ENCODE data around the gene CD247.

GRCh38 chr1:167488786-167489185 lies 29.5 kb downstream of the CD247 start:
- TF ChIP-seq MEF2D (tag; conservative IDR thresholded peaks at IDR 0.05; ENCODE audit: low read depth) (no peak), FOXK1 (CRISPR knock-in tag; IDR thresholded peaks at IDR 0.05; ENCODE audit: borderline replicate concordance) (no peak), PHB2 (IDR thresholded peaks at IDR 0.05; ENCODE audit: low read depth) (no peak), BHLHE40 (IDR thresholded peaks at IDR 0.05; ENCODE audit: low read length) (no peak), ZBTB8A (IDR thresholded peaks at IDR 0.05; ENCODE audit: partially characterized antibody) (no peak), ZNF41 (CRISPR knock-in tag; conservative IDR thresholded peaks at IDR 0.05) (no peak), RAD21 (CRISPR knock-in tag; conservative IDR thresholded peaks at IDR 0.05 in 1 of 2, IDR thresholded peaks at IDR 0.05 in 1 of 2) (no peak), KLF10 (CRISPR knock-in tag; IDR thresholded peaks at IDR 0.05) (no peak), ZNF583 (CRISPR knock-in tag; IDR thresholded peaks at IDR 0.05) (no peak), ZNF263 (CRISPR knock-in tag; IDR thresholded peaks at IDR 0.05; ENCODE audit: borderline replicate concordance) (no peak), SNRNP70 (optimal IDR thresholded peaks at IDR 0.05; ENCODE audit: low read depth, low read length) (no peak), ZZZ3 (IDR thresholded peaks at IDR 0.05) (no peak)
